Measurements from ENCODE around the gene MYZAP.

DNA sequence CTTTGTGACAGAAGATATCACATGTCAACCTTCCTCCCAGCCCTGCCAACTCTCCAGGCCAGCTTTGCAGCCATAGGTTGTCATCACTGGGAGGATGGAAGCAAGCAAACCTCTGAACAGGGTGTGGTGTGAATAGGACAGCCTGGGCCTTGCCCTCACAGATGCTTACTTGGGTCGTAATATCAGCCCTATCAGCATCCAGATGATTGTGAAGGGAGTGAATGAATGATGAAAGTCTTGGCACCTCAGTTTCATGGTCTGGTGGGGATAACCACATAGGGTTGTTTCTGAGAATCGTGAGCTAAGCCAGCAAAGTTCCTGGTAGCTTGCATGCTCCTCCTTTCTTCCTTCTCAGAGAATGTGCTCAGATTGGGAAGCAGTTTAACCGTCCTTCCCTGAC, 59.7 kb downstream of the MYZAP start:
- TF ChIP-seq, protein P1, sequence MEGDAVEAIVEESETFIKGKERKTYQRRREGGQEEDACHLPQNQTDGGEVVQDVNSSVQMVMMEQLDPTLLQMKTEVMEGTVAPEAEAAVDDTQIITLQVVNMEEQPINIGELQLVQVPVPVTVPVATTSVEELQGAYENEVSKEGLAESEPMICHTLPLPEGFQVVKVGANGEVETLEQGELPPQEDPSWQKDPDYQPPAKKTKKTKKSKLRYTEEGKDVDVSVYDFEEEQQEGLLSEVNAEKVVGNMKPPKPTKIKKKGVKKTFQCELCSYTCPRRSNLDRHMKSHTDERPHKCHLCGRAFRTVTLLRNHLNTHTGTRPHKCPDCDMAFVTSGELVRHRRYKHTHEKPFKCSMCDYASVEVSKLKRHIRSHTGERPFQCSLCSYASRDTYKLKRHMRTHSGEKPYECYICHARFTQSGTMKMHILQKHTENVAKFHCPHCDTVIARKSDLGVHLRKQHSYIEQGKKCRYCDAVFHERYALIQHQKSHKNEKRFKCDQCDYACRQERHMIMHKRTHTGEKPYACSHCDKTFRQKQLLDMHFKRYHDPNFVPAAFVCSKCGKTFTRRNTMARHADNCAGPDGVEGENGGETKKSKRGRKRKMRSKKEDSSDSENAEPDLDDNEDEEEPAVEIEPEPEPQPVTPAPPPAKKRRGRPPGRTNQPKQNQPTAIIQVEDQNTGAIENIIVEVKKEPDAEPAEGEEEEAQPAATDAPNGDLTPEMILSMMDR (IDR thresholded peaks at IDR 0.05) = no peak
- TF ChIP-seq POLR2A (IDR thresholded peaks at IDR 0.05) = no peak

Measured in heart left ventricle (tissue), 13 donors.